Sigmoid colon (tissue), 7 donors: Measurements from ENCODE around the gene FZR1. TPM values are rescaled to one million over a fixed set of nuclear protein-coding genes. Genes with fewer than 3 reads are reported as not detected.

Experiments
- DNase-seq: peaks from one replicate; pipeline ENCODE4 v3.0.0-alpha.2; 2019
- H3K27ac ChIP-seq, 4 donors: fragments of 200-600 bp; sonication (generic); one replicate each; pipeline ENCODE4 v1.5.1; 2016 to 2019; ENCODE audit warnings: mild to moderate bottlenecking in 1 of 4
- H3K27me3 ChIP-seq, 3 donors: fragments of 200-600 bp; sonication (generic); one replicate each; pipeline ENCODE4 v1.5.1; 2019; ENCODE audit warnings: mild to moderate bottlenecking in 1 of 3
- H3K36me3 ChIP-seq, 4 donors: fragments of 200-600 bp; sonication (generic); one replicate each; pipeline ENCODE4 v1.5.1; 2016 to 2019
- H3K4me1 ChIP-seq, 4 donors: fragments of 200-600 bp; sonication (generic); one replicate each; pipeline ENCODE4 v1.5.1; 2017 to 2019
- H3K4me3 ChIP-seq, 4 donors: fragments of 200-600 bp; sonication (generic); one replicate each; pipeline ENCODE4 v1.5.1; 2017 to 2019; ENCODE audit warnings: mild to moderate bottlenecking in 2 of 4, moderate library complexity in 1 of 4
- H3K9me3 ChIP-seq, 4 donors: fragments of 200-600 bp in 3 of 4; sonication (generic) in 3 of 4; one replicate each; pipeline versions ENCODE4 v1.5.1 to v1.6.1; 2013 to 2019
- CTCF ChIP-seq, 4 experiments: fragments of 450-650 bp in 3 of 4; fragments of 200-600 bp in 1 of 4; IDR thresholded peaks; one replicate each; pipeline ENCODE4 v1.5.1; 2016 to 2019; ENCODE audit warnings: antibody characterized with exemption in 4 of 4, mild to moderate bottlenecking in 3 of 4, moderate library complexity in 2 of 4
- EP300 ChIP-seq, 4 donors: sonication (generic); formaldehyde crosslinking; IDR thresholded peaks; one replicate each; pipeline ENCODE4 v1.6.1; 2017; ENCODE audit warnings: antibody characterized with exemption in 4 of 4
- POLR2A ChIP-seq, 2 donors: fragments of 450-650 bp; IDR thresholded peaks; one replicate each; pipeline ENCODE4 v1.6.1; 2016; ENCODE audit warnings: antibody characterized with exemption in 2 of 2, mild to moderate bottlenecking in 2 of 2, moderate library complexity in 2 of 2
- POLR2AphosphoS5 ChIP-seq, 4 donors: sonication (generic); formaldehyde crosslinking; IDR thresholded peaks; one replicate each; pipeline ENCODE4 v1.6.1; 2017; ENCODE audit warnings: antibody characterized with exemption in 4 of 4
- WGBS, 2 donors: extraction: QIAGEN DNeasy Blood & Tissue Kit; methylation state at CpG; one replicate each; pipeline ENCODE4 v1.1.7; 2013; 5-methylcytosine and 5-hydroxymethylcytosine counted together
- intact Hi-C: fragments of 100-400 bp; cut with DNase I; formaldehyde crosslinking; loops from one replicate; pipeline ENCODE4 v1.15.1; 2023
- polyA plus RNA-seq, 3 donors: library from polyadenylated mRNA; stranded (reverse); fragments of 200-250 nt; gene quantifications; one replicate each; pipeline ENCODE4 v1.2.3, GENCODE V29; 2013
- total RNA-seq, 4 donors: library from RNA; depleted of rRNA; stranded (reverse); fragments of >200 nt; gene quantifications; one replicate each; pipeline ENCODE4 v1.1.0, GENCODE V29; 2016
- donor health status: healthy with polysubstance abuse.
- donor health status: Bipolar disorder and iron deficiency.
- donor health status: healthy.

Gene FZR1
- total and polyA plus RNA-seq, 7 donors, result 11.4 to 44.6 (median 18.1) TPM

- H3K36me3 ChIP-seq, result no peaks in the 10 kb centered on the region
- H3K27ac ChIP-seq, result peak overlapping the region; percentile 59 to 91 (median 90)
- peaks cover 0 to 44% (median 37%) of the 10 kb centered on the region in 4 donors for H3K4me1 ChIP-seq
- intact Hi-C loops, result loop anchor here (1.0 to 2.0 kb wide), 2 partner anchors 14 to 65 kb away; partner anchors contain the start of gene FZR1
- H3K4me3 ChIP-seq, result peak overlapping the region; percentile 37 to 98 (median 82)
- no peaks in the 10 kb centered on the region for H3K27me3 ChIP-seq
- TF ChIP-seq POLR2A (IDR thresholded peaks at IDR 0.05) (no peak), POLR2AphosphoS5 (IDR thresholded peaks at IDR 0.05) (peak in 1 of 4 donors; percentile 30), EP300 (IDR thresholded peaks at IDR 0.05) (no peak)
- H3K9me3 ChIP-seq, result no peaks in the 10 kb centered on the region
- peak; percentile 100 for DNase-seq
- 1 to 3% methylated on average over 48 of the region's 48 CpGs for WGBS, 2 donors
These were observed 66.2 kb downstream of the FZR1 start for GRCh38 chr19:3572132-3572854.

- H3K9me3 ChIP-seq, result no peaks in the 10 kb centered on the region
- H3K4me3 ChIP-seq, result peak within 1 kb of the TSS; percentile 68 to 98 (median 94)
- TF ChIP-seq CTCF (IDR thresholded peaks at IDR 0.05), result no peak
- peak in 3 of 4 donors; percentile 17 to 71 (median 62) for TF ChIP-seq POLR2AphosphoS5 (IDR thresholded peaks at IDR 0.05)
- TF ChIP-seq EP300 (IDR thresholded peaks at IDR 0.05), result no peak
- TF ChIP-seq POLR2A (IDR thresholded peaks at IDR 0.05), result peak in 1 of 2 donors; percentile 14
- H3K36me3 ChIP-seq, result no peaks in the 10 kb centered on the region
- DNase-seq, result no peak
- WGBS, 2 donors, result 1% methylated on average over 30 of the region's 30 CpGs
- intact Hi-C loops, result loop anchor here (1.0 to 2.0 kb wide), 2 partner anchors 15 to 66 kb away; partner anchors contain the start of gene FZR1
- H3K27ac ChIP-seq, result peak within 1 kb of the TSS; percentile 76 to 91 (median 90)
- no peaks in the 10 kb centered on the region for H3K27me3 ChIP-seq
- H3K4me1 ChIP-seq, result peaks cover 0 to 44% (median 37%) of the 10 kb centered on the region in 4 donors
These were observed 66.7 kb downstream of the FZR1 start, which contains the start of gene HMG20B for GRCh38 chr19:3572855-3573161. TSS of gene HMG20B (plus strand) at chr19:3572944. CDS start at chr19:3573310, 366 bp downstream.

- Histone ChIP-seq H3K36me3 (no peaks in the 10 kb centered on the region), H3K4me1 (peaks cover 0 to 44% (median 37%) of the 10 kb centered on the region in 4 donors), H3K27ac (peak overlapping the region; percentile 76 to 91 (median 90)), H3K4me3 (peak overlapping the region; percentile 68 to 98 (median 94)), H3K27me3 (no peaks in the 10 kb centered on the region), H3K9me3 (no peaks in the 10 kb centered on the region)
- intact Hi-C loops, result loop anchor here (2.0 kb wide), 1 partner anchor 67 kb away; the partner anchor contains the start of gene FZR1
- peak; percentile 74 for DNase-seq
- 1 to 2% methylated on average over 60 of the region's 60 CpGs for WGBS, 2 donors
- TF ChIP-seq POLR2AphosphoS5 (IDR thresholded peaks at IDR 0.05), result no peak
- no peak for TF ChIP-seq POLR2A (IDR thresholded peaks at IDR 0.05)
- TF ChIP-seq EP300 (IDR thresholded peaks at IDR 0.05), result no peak
- TF ChIP-seq CTCF (IDR thresholded peaks at IDR 0.05), result no peak
These were observed 67.2 kb downstream of the FZR1 start for GRCh38 chr19:3573162-3573857.

- intact Hi-C loops, result loop anchor here (2.0 kb wide), 1 partner anchor 67 kb away; the partner anchor contains the start of gene FZR1
- DNase-seq, result peak; percentile 89
- Histone ChIP-seq H3K36me3 (no peaks in the 10 kb centered on the region), H3K9me3 (no peaks in the 10 kb centered on the region), H3K4me1 (peaks cover 0 to 44% (median 37%) of the 10 kb centered on the region in 4 donors), H3K27me3 (no peaks in the 10 kb centered on the region), H3K27ac (peak overlapping the region; percentile 76 to 91 (median 90)), H3K4me3 (peak overlapping the region; percentile 68 to 98 (median 94))
- WGBS, 2 donors, result 62 to 64% methylated on average over 55 of the region's 55 CpGs
- TF ChIP-seq CTCF (IDR thresholded peaks at IDR 0.05) (no peak), POLR2A (IDR thresholded peaks at IDR 0.05) (no peak), POLR2AphosphoS5 (IDR thresholded peaks at IDR 0.05) (no peak), EP300 (IDR thresholded peaks at IDR 0.05) (no peak)
These were observed 67.9 kb downstream of the FZR1 start for GRCh38 chr19:3573858-3574637.
